RWPE1 (cell line): ENCODE results near the gene KAT2B.

Experiments
- CTCF ChIA-PET: fragments of 350-600 bp; sonication (Branson Sonifier 250); formaldehyde crosslinking; extraction: SDS; loops from one replicate; lab custom pipeline; 2021; lab: Yijun Ruan, JAX
- POLR2A ChIA-PET: fragments of 400-600 bp; formaldehyde crosslinking; extraction: SDS; loops from one replicate; lab custom pipeline; 2020; ENCODE audit warnings: antibody characterized with exemption; ENCODE audit not compliant: low non-redundant PET; lab: Yijun Ruan, JAX
- DNase-seq: peaks from one replicate; pipeline ENCODE4 v3.0.0; 2012; ENCODE audit warnings: low spot score
- H3K27ac ChIP-seq: fragments of 450-650 bp; 2 replicates; pipeline ENCODE4 v1.5.1; 2017
- TF ChIP-seq, protein P1 (sequence below): fragments of 450-650 bp; conservative IDR thresholded peaks from 2 replicates; pipeline ENCODE4 v1.5.1; 2017; ENCODE audit warnings: low read depth, mild to moderate bottlenecking

Gene KAT2B

DNA sequence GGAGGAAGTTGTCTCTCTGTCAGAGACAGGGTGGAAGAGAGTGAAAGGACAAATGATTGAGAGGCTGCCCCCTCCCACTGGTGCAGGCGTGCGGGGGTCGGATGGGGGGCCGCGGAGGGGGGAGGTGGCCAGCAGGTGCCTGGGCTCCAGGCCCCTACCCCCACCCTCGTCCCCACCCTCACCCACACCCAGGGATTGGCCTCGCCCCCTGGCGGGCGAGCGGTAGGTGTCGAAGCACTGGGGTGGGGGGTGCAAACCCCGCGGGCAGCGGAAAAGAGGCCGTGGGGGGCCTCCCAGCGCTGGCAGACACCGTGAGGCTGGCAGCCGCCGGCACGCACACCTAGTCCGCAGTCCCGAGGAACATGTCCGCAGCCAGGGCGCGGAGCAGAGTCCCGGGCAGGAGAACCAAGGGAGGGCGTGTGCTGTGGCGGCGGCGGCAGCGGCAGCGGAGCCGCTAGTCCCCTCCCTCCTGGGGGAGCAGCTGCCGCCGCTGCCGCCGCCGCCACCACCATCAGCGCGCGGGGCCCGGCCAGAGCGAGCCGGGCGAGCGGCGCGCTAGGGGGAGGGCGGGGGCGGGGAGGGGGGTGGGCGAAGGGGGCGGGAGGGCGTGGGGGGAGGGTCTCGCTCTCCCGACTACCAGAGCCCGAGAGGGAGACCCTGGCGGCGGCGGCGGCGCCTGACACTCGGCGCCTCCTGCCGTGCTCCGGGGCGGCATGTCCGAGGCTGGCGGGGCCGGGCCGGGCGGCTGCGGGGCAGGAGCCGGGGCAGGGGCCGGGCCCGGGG, at the start of gene KAT2B:
KAT2B (plus strand) TSS at position 682 of the 783 bp plus-strand sequence; CDS start at position 714, 32 bp downstream.
- H3K27ac ChIP-seq, result peak within 1 kb of the TSS; percentile 95
- ChIA-PET POLR2A (no interaction called here), CTCF (no interaction called here)
- DNase-seq, result peak; percentile 69
- TF ChIP-seq, protein P1, sequence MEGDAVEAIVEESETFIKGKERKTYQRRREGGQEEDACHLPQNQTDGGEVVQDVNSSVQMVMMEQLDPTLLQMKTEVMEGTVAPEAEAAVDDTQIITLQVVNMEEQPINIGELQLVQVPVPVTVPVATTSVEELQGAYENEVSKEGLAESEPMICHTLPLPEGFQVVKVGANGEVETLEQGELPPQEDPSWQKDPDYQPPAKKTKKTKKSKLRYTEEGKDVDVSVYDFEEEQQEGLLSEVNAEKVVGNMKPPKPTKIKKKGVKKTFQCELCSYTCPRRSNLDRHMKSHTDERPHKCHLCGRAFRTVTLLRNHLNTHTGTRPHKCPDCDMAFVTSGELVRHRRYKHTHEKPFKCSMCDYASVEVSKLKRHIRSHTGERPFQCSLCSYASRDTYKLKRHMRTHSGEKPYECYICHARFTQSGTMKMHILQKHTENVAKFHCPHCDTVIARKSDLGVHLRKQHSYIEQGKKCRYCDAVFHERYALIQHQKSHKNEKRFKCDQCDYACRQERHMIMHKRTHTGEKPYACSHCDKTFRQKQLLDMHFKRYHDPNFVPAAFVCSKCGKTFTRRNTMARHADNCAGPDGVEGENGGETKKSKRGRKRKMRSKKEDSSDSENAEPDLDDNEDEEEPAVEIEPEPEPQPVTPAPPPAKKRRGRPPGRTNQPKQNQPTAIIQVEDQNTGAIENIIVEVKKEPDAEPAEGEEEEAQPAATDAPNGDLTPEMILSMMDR, result peak; percentile 71

GRCh38 chr3:19994796-19995195, 45.5 kb upstream of the KAT2B start:
- DNase-seq, result no peak
- TF ChIP-seq, protein P1, result no peak
- H3K27ac ChIP-seq, result no peak overlapping the region
- POLR2A ChIA-PET, result no interaction called here
- CTCF ChIA-PET, result no interaction called here

DNA sequence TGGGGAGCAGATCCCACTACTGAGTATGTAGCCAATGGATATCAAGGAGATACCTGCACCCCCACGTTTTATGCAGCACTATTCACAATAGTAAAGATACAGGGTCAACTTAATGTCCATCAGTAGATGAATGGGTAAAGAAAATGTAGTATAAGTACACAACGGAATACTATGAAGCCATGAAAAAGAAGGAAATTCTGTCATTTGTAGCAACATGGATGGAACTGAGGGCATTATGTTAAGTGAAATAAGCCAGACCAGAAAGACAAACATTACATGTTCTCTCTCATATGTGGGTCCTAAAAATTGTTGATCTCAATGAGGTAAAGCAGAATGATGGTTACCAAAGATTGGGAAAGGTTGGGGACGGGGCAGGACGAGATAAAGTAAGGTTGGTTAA, 42.7 kb upstream of the KAT2B start:
- POLR2A ChIA-PET, result no interaction called here
- TF ChIP-seq, protein P1, result no peak
- DNase-seq, result no peak
- H3K27ac ChIP-seq, result no peak overlapping the region
- CTCF ChIA-PET, result no interaction called here

- no peak overlapping the region for H3K27ac ChIP-seq
- ChIA-PET POLR2A (no interaction called here), CTCF (no interaction called here)
- no peak for DNase-seq
- TF ChIP-seq, protein P1, result no peak
Measured at GRCh38 chr3:20001932-20002331, 38.3 kb upstream of the KAT2B start.

GRCh38 chr3:20007960-20008359, 32.3 kb upstream of the KAT2B start:
- ChIA-PET POLR2A (no interaction called here), CTCF (interaction anchor here (0.6 kb wide), 1 partner anchor 1478 kb away, joined by 3 read pairs; no protein-coding TSS in a partner anchor)
- no peak for DNase-seq
- no peak overlapping the region for H3K27ac ChIP-seq
- TF ChIP-seq, protein P1, result no peak

GRCh38 chr3:20008646-20009045, 31.6 kb upstream of the KAT2B start:
- TF ChIP-seq, protein P1, result no peak
- no peak for DNase-seq
- ChIA-PET POLR2A (no interaction called here), CTCF (no interaction called here)
- H3K27ac ChIP-seq, result no peak overlapping the region
